Prostate gland (tissue), 2 donors: Measurements from ENCODE around the gene HIGD2A.

Source experiments
- POLR2A ChIP-seq: fragments of 450-650 bp; IDR thresholded peaks from one replicate; pipeline ENCODE4 v1.6.1; 2016; ENCODE audit warnings: antibody characterized with exemption, mild to moderate bottlenecking
- TF ChIP-seq, protein P1 (sequence below), 4 experiments: fragments of 200-600 bp in 2 of 4; fragments of 450-650 bp in 2 of 4; sonication (generic) in 2 of 4; IDR thresholded peaks; 1 replicate in 3 of 4; 2 replicates in 1 of 4; pipeline ENCODE4 v1.5.1; 2016 to 2019; ENCODE audit warnings: antibody characterized with exemption in 4 of 4, mild to moderate bottlenecking in 2 of 4, moderate library complexity in 2 of 4

DNA sequence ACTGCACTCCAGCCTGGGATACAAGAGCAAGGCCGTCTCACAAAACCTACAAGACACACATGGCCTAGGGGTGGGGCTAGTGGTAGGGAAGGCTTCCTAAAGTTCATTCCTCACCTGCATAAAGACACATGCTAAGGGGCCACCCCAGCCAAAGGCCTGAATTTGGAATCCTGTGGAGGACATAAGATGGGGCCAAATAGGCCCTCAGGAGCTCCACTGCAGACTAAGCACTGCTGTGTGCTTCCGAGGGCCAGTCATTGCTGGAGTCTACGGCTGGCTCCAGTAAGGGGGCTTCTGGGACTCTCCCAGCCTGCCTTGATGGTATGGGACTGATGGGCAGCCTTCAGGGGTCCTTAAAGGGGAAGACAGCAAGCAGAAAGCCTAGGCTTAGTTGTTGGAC is 5.8 kb upstream of the HIGD2A start:
- TF ChIP-seq, protein P1, sequence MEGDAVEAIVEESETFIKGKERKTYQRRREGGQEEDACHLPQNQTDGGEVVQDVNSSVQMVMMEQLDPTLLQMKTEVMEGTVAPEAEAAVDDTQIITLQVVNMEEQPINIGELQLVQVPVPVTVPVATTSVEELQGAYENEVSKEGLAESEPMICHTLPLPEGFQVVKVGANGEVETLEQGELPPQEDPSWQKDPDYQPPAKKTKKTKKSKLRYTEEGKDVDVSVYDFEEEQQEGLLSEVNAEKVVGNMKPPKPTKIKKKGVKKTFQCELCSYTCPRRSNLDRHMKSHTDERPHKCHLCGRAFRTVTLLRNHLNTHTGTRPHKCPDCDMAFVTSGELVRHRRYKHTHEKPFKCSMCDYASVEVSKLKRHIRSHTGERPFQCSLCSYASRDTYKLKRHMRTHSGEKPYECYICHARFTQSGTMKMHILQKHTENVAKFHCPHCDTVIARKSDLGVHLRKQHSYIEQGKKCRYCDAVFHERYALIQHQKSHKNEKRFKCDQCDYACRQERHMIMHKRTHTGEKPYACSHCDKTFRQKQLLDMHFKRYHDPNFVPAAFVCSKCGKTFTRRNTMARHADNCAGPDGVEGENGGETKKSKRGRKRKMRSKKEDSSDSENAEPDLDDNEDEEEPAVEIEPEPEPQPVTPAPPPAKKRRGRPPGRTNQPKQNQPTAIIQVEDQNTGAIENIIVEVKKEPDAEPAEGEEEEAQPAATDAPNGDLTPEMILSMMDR (IDR thresholded peaks at IDR 0.05) = no peak
- no peak for TF ChIP-seq POLR2A
